ENCODE results near the gene AXL.

AXL gene

DNA sequence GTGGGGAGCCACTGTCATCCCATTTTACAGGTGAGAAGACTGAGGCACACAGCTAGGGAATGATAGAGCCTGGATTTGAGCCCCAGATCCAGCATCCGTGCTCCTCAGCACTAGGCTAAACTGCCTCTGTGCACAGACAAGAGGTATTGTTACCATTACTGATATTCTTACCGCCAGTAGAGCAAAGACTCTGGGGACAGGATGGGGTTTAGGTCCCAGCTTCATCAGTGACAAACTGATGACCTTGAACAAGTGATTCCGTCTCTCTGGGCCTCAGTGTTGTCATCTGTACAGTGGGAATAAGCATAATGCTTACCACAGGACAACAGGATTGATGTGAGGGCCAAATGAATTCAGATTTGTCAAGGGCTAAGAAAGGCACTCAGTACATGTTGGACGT, 16.5 kb downstream of the AXL start:
- DNase-seq (ENCODE audit: low read depth): no peak

DNA sequence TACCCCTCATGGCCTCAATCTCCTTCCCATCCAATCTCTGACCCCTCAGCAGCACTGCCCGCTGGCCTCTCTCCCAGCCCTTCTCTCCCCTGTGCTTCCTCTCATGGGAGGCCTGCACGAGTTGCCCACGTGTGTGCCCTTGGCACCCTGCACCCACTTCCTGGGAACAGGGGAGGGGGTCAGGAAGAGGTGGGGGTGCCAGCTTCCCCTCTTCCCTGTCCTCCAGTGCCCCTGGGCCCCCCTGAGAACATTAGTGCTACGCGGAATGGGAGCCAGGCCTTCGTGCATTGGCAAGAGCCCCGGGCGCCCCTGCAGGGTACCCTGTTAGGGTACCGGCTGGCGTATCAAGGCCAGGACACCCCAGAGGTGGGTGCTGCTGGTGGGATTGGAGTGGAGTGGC, 19.2 kb downstream of the AXL start:
- DNase-seq (ENCODE audit: low read depth): no peak

DNA sequence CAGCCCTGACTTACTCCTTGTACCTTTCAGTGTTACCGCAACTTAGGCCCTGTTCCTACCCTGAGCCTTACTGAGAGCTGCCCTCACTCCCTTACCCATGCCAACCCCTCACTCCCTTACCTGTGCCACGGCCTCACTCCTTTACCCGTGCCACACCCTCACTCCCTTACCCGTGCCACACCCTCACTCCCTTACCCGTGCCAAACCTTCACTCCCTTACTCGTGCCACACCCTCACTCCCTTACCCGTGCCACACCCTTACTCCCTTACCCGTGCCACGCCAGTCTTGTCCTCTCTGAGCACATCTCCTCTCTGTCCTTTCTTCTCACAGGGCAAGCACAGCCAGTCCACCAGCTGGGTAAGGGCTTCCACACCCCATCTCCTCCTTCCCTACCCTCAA, 20.3 kb downstream of the AXL start:
- no peak for DNase-seq (ENCODE audit: low read depth)

DNA sequence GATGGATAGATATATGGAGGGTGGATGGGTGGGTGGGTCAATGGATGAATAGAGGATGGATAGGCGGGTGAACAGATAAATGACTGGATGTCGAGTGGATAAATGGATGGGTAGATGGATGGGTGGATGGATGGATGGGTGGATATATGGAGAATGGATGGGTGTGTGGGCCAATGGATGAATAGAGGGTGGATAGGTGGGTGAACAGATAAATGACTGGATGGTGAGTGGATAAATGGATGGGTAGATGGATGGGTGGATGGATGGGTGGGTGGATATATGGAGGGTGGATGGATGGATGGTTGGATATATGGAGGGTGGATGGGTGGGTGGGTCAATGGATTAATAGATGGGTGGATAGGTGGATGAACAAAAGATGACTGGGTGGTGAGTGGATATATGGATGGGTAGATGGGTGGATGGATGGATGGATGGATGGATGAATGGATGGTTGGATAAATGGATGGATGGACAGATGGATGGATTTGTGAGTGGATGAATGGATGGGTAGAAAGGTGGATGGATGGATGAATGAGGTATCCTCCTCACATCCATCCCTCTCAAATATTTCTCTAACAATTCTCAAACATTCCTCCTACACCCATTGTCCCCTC, 21.0 kb downstream of the AXL start:
- no peak for DNase-seq (ENCODE audit: low read depth)

DNA sequence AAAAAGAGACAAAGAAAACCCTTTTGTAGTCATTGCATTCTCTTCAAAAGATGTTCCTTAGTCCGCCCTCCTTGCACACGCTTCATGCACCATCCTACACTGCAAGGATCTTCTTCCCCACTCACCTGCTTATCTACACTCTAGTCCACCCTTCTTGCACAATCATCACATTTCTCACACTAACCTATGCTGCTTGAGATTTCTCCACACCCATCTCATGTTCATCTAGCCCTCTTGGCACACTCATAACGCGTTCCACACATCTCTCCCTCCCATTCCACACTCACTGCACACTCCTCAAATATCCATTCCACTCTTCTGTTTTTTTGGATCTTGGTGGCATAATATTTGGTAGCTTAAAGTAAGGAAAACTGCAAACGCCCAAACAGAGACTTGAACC, 22.8 kb downstream of the AXL start:
- no peak for DNase-seq (ENCODE audit: low read depth)

DNA sequence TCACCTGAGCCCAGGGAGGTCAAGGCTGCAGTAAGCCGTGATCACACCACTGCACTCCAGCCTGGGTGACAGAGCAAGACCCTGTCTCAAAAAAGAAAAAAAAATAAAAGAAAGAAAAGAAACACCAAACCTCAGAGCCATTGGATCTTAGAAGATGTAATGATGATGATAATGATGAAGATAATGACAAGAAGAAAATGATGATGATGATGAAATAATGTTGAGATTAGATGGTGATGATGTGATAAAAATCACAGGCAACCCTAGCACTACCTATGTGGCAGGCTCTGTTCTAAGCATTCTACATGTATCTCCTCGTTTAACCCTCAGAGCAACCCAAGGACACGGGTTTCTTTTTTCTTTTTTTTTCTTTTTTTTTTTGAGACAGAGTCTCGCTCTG, 25.1 kb downstream of the AXL start:
- DNase-seq (ENCODE audit: low read depth): no peak

DNA sequence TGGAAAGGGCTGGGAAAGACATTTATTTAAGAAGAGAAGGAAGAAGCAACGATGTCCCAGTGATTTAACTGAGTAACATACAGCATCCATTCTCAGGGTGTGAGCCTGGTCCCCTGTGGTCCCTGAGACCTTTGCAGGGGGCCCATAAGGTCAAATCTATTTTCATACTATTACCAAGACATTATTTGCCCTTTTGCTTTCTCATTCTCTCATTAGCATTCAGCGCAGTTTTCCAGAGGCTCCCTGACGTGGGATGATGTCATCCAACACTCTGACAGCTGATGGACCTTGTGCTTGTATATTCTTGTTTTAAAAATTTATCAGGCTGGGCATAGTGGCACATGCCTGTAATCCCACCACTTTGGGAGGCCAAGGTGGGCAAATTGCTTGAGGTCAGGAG, 26.8 kb downstream of the AXL start:
- DNase-seq (ENCODE audit: low read depth): no peak

DNA sequence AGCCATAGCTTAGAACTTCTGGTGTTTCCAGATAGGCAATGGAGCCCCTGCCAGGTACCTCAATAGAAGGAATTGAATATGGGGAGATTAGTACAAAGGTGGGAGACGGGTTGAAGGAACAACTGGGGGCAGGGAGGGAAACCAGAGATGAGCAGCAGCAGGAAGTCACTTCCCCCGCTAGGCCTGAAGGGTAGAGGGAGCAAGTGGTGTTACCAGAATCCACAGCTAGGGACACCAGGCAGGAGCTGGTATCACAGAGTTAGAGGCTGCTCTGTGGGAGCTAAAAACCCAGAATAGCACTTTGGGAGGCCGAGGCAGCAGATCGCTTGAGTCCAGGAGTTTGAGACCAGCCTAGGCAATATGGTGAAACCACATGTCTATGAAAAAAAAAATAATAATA, 29.9 kb downstream of the AXL start:
- DNase-seq (ENCODE audit: low read depth): no peak

DNA sequence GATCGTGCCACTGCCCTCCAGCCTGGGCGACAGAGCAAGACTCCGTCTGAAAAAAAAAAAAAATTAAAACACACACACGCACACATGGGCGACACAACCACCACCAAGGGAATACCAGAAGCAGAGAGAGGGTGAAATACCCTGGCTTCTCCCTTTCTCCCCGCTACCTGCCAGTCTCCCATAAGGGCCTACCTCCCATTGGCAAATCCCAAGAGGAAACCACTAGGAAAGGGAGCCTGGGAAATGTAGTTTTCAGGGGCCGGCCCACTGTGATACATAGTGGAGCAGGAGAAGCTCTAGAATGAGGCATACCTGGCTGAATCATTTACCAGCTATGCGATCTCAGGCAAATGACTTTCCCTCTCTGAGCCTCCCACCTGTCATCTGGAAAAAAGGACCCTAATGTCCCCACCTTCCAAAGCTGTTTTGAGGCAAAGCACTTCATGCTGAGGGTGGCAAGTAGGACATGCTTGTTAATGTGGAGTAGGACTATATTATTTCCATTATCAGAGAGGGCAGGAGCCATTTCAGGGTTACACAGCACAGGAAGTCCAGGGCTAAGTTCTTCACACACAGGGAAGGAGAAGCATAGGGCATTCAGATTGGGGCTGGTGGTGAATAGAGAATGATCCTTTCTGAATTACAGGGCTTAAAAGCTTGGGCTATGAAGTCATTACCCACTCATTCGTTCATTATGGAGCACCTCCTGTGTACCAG, 30.8 kb downstream of the AXL start:
- no peak for DNase-seq (ENCODE audit: low read depth)

DNA sequence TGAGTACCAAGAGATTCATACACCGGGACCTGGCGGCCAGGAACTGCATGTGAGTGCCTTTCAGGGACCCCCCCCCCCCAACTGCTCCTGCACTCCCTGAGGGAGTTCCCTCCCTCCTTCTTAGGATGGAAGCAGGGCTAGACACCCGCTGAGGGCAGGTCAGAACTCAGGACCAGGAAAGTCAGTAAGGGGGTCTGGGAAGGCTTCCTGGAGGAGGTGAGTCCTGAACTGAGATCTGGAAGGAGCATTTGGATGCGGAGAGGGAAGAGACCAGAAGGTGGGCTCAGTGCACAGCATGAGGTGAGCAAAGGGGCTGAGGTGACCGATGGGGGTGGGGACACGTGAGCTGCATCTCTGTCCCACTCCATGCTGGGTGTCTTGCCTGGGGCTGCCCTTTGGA, 34.6 kb downstream of the AXL start:
- DNase-seq (ENCODE audit: low read depth): no peak

DNA sequence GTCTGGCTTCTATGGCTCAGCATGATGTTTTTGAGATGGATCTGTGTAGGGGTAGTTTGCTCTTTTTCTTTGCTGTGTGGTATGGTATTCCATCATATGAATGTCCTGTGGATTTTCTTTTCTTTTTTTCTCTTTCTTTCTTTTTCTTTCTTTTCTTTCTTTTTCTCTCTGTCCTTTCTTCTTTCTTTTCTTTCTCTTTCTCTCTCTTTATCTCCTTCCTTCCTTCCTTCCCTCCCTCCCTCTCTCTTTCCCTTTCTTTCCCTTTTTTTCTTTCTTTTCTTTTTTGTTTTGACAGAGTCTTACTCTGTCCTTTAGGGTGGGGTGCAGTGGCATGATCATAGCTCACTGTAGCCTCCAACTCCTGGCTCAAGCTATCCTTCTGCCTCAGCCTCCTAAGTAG, 36.1 kb downstream of the AXL start:
- no peak for DNase-seq (ENCODE audit: low read depth)

DNA sequence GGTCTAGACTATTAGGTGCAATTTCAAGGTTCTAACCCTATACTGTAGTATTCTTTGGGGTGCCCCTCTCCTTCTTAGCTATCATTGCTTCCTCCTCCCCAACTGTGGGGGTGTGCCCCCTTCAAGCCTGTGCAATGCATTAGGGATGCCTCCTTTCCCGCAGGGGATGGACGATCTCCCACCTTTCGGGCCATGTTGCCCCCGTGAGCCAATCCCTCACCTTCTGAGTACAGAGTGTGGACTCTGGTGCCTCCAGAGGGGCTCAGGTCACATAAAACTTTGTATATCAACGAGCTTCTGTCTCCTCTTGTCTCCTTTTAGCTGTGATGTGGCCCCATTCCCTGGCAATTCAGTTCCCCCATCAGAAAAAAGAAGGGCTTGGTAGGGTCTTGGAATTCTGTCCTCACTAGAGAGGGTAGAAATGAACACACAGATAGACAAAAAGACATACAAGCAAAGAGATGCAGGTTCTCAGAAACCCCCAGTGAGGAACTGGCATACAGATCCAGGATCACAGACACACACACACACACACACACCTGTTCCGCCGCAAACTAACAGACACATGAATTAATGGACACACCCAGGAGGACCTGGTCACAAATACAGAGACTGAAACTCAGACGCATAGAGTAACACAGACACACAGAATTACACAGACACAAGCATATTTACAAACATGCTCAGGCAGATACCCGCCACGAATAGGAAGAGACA, 42.6 kb downstream of the AXL start:
- no peak for DNase-seq (ENCODE audit: low read depth)

DNA sequence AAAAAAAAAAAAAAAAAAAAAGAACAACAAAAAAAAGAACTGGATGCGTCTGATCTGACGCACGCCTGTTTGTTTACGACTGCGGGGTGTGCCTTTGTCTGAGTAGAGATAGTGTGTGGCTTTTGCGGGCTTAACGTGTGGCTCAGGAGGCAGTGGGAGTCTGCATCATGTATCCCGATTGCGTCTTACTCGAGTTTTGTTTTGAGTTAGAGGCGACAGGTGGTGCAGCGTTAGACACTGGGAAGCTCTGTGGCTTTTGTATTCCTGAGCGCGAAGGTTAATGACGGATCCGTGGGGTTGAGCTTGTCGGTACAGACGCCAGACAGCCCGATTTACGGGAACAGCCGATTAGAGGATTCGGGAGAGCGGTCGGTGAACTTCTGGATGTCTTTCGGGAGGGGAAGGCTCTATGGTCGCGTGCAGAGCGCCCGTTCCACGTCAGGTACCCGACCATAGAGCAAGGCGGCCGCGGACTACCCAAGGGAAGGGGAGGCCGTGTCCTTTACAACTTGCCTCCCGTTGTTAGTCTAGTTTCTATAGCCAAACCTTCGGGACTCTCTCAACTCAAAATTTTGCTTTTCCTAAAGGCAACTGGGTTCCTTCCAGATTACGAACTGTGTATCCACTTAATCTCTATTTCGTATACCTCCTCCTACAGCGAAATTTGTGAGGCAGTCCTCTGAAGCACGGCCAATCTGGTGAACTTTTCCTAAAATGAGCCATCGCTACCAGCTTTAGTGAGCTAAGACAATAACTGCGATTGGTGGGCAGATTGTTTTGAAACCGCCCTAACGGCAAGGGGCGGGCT, 44.2 kb downstream of the AXL start:
- peak; percentile 41 for DNase-seq (ENCODE audit: low read depth)

DNA sequence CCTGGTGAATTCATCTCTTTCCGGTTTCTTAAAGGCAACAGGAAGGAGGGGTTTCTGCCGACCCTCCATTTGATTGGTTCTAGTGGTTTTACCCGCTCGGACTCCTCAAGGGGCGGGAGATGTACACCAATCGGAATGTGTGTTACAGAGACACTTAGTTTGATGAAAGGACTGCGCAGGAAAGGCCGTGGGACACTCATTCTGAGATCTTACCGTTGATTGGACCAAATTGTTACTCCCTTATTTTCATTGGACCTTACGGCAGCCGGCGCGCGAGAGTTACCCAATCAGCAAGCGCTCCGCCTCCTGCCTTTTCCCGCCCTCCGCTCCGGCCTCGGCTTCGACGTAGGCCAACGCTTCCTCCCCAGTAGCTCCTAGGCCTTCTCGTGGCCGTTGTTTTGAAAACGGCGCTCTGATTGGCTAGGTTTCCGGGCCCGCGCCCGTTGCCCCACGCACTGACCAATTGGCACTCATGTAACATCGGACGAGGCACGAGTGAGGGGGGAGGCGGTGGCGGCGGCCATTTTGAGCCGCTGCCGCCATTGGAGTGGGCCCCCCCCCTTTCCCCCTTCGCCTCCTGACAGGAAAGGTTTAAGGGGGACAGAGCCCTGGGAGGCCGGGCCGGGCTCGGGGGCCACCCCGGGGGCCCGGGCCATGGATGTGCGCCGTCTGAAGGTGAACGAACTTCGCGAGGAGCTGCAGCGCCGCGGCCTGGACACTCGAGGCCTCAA, 45.0 kb downstream of the AXL start, which contains the start of gene HNRNPUL1:
Gene HNRNPUL1, plus strand, starts transcription at position 523 of the 731 bp plus-strand sequence. Its CDS starts 132 bp downstream, at position 655.
- DNase-seq (ENCODE audit: low read depth): peak; percentile 100

DNA sequence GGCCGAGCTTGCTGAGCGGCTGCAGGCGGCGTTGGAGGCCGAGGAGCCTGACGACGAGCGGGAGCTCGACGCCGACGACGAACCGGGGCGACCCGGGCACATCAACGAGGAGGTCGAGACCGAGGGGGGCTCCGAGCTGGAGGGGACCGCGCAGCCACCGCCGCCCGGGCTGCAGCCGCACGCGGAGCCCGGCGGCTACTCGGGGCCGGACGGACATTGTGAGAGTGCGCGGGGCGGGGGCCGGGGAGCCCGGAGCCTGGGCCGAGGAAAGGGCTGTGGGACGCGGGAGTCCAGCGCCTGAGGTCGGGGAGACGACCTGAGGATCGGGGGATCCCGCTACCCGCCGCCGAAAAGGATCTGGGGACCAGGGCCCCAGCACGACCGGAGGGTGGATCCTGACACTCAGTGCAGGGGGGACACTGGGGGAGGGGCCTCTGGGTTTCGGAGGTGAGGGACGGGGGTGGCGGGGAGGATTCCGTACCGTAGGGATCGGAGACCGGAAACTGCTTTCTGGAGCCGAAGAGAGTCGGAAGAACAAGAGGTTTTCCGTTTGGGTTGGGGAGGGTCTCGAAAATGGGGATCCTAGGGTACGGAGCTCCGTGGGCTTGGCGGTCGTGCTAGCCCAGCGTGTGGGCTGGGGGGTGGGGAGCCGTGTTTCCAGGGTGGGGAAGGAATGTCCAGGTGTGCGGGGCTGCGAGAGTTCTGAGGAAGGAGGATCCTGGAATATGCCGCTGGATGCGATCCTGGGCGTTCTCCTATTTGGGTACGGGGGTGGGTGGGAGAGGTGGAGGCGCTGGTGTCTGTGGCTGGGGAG, 45.8 kb downstream of the AXL start:
- no peak for DNase-seq (ENCODE audit: low read depth)

DNA sequence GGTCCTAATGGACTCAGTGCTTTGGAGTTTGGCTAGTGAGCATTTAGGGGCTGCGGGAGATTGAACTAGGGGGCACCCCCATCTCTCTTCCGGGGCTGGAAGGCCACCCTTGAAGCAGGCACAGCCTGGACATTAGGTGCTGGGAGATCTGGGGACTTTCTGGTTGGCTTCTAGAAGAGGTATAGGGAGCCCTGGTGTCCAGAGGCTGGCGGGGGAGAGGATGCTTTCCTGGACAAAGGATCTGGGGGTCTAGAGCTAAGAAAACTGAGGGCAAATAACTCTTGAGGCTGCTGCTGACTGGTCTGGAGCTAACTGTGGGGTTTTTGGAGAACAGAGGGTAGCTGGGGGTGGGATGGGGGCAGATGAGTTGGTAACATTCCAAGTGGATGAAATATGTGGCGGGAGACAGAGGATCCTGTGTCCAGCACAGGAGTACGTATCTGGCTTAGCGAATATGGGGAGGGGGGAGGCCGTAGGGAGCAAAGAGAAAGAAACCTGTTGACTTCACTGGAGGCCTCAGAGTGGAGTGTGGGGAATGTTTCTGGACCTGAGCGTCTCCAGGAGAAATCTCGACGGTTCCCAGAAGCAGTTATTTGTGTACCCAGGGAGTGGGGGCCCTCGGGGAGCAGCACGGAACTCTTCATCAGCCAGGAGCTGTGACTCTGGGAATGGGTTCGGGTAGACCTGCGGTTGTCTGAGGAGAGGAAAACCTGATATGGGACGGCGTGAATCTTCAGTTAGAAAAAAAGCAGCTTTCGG, 46.6 kb downstream of the AXL start:
- DNase-seq (ENCODE audit: low read depth): no peak

DNA sequence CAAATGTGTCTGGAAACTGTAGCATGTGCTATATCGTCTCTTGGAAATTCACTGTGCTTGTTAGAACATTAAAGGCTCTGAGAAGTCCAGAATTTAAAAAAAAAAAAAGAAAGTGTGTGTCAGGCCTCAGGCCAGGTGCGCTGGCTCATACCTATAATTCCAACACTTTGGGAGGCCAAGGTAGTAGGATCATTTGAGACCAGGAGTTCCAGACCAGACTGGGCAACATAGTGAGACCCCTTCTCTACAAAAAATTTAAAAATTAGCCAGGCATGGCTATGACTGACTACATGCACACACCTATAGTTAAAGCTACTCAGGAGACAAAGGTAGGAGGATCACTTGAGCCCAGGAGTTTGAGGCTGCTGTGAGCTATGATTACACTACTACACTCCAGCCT, 50.0 kb downstream of the AXL start:
- DNase-seq (ENCODE audit: low read depth): no peak

DNA sequence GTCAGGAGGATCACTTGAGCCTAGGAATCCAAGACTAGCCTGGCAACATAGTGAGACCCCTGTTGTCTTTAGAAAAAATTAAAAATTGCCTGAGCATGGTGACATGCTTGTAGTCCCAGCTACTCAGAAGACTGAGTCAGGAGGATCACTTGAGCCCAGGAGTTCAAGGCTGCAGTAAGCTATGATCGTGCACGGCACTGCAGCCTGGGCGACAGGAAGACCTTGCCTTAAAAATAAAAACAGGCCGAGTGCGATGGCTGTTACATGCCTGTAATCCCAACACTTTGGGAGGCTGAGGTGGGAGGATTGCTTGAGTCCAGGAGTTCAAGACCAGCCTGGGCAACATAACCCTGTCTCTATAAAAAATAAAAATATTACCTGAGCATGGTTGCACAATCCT, 50.5 kb downstream of the AXL start:
- no peak for DNase-seq (ENCODE audit: low read depth)

DNA sequence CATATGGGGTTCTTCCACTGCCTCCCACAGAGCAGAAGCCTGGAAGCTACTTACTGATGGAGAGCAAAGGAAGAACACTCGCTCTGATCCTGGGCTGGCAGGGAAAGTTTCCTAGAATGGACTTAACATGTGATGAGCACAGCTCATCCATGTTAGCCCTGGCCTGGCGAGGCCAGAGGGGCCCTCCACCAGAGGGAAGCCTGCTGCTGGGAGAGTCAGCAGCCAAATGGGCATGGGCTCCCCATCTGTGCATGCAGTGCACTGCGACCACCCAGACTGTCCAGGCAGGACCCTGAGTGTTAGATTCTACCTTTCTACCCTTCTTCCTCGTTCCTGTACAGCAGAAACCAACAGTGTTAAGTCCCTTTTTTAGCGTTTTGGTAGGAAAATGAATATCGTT, 54.1 kb downstream of the AXL start:
- DNase-seq (ENCODE audit: low read depth): no peak

DNA sequence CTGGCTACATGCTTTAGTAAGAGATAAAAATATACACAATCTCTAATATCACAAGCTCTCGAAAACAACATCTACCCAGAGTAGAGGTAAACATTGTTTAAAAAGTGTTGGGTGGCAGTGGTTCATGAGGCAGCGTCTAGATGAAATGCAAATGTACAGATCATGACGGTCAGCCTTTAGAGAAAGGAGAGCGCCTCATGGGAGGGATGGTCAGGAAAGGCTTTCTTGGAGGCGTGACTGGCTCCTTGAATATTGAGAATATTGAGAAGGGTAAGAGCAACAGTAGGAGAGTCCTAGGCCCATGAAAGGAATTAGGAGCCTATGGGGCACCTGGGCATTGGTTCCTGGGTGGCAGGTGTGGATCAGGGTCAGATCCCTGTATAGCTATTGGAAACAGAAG, 55.8 kb downstream of the AXL start:
- DNase-seq (ENCODE audit: low read depth): no peak

Measured in stromal cell of bone marrow (primary cell).